IMR-90 (cell line): ENCODE data around the gene CPNE2. TPM values are rescaled to one million over a fixed set of nuclear protein-coding genes. Genes with fewer than 3 reads are reported as not detected.

Source experiments
- ATAC-seq: fragments of 200-7000 bp; cut with Tn5 transposase; 2 replicates; pipeline ENCODE4 v1.9.1; 2020; ENCODE audit warnings: low read depth, mild to moderate bottlenecking, moderate library complexity
- BruUV-seq: library from RNA; stranded (reverse); fragments of 400-500 nt; replicated peaks from 2 replicates; lab custom pipeline; 2021; lab: Mats Ljungman, UMichigan
- CTCF ChIA-PET: fragments of 300-600 bp; formaldehyde crosslinking; extraction: SDS; loops from one replicate; lab custom pipeline; 2021; ENCODE audit warnings: antibody characterized with exemption; lab: Yijun Ruan, JAX
- POLR2A ChIA-PET: fragments of 300-600 bp; sonication (Branson Sonifier 250); formaldehyde crosslinking; loops from one replicate; lab custom pipeline; 2022; ENCODE audit warnings: antibody characterized with exemption; ENCODE audit not compliant: unreplicated experiment; lab: Charles Lee
- DNase-seq: peaks from one replicate; pipeline ENCODE4 v3.0.0; 2013
- H2AFZ ChIP-seq: replicated peaks from 2 replicates; pipeline ENCODE3; 2013; ENCODE audit warnings: low read length, mild to moderate bottlenecking; ENCODE audit not compliant: poor library complexity
- H2AK5ac ChIP-seq: 2 replicates; pipeline ENCODE4 v1.6.1; 2013; ENCODE audit warnings: low read depth, low read length, inconsistent platforms
- H2AK9ac ChIP-seq: replicated peaks from 2 replicates; pipeline ENCODE3; 2013; ENCODE audit warnings: mild to moderate bottlenecking, low read depth, low read length, moderate library complexity; ENCODE audit not compliant: poor library complexity
- H2BK120ac ChIP-seq: 2 replicates; pipeline ENCODE4 v1.6.1; 2013; ENCODE audit warnings: low read depth, low read length, inconsistent platforms
- H2BK15ac ChIP-seq: 3 replicates; pipeline ENCODE4 v1.6.1; 2013; ENCODE audit warnings: low read depth, low read length, inconsistent platforms
- H2BK20ac ChIP-seq: 2 replicates; pipeline ENCODE4 v1.6.1; 2013; ENCODE audit warnings: low read depth, mild to moderate bottlenecking, inconsistent platforms, low read length, moderate library complexity
- H2BK5ac ChIP-seq: 2 replicates; pipeline ENCODE4 v1.6.1; 2013; ENCODE audit warnings: mild to moderate bottlenecking, low read depth, low read length, inconsistent platforms; ENCODE audit not compliant: poor library complexity, severe bottlenecking
- H3K14ac ChIP-seq: replicated peaks from 2 replicates; pipeline ENCODE4 v1.6.1; 2013; ENCODE audit warnings: low read depth, low read length, inconsistent platforms
- H3K18ac ChIP-seq: 2 replicates; pipeline ENCODE4 v1.6.1; 2013; ENCODE audit warnings: low read depth, low read length, control low read depth
- H3K23ac ChIP-seq: 2 replicates; pipeline ENCODE4 v1.6.1; 2013; ENCODE audit warnings: low read depth, low read length, inconsistent platforms
- H3K27ac ChIP-seq: 2 replicates; pipeline ENCODE4 v1.5.1; 2013; ENCODE audit warnings: mild to moderate bottlenecking, control low read depth, low read length; ENCODE audit not compliant: insufficient read depth
- H3K27me3 ChIP-seq: 2 replicates; pipeline ENCODE4 v1.6.1; 2013; ENCODE audit warnings: low read length; ENCODE audit not compliant: control insufficient read depth, insufficient read depth
- H3K36me3 ChIP-seq: 2 replicates; pipeline ENCODE4 v1.6.1; 2013; ENCODE audit warnings: low read length, mixed read lengths; ENCODE audit not compliant: control insufficient read depth, insufficient read depth
- H3K4ac ChIP-seq: 2 replicates; pipeline ENCODE4 v1.6.1; 2013; ENCODE audit warnings: low read depth, low read length, inconsistent platforms
- H3K4me1 ChIP-seq: 2 replicates; pipeline ENCODE4 v1.6.1; 2013; ENCODE audit warnings: low read length, mixed read lengths; ENCODE audit not compliant: control insufficient read depth, insufficient read depth
- H3K4me2 ChIP-seq: 2 replicates; pipeline ENCODE4 v1.6.1; 2013; ENCODE audit warnings: low read depth, mild to moderate bottlenecking, control low read depth, low read length, moderate library complexity
- H3K4me3 ChIP-seq: 2 replicates; pipeline ENCODE4 v1.5.1; 2013; ENCODE audit warnings: low read depth, mild to moderate bottlenecking, control low read depth, low read length, moderate library complexity; ENCODE audit not compliant: insufficient read depth
- H3K56ac ChIP-seq: 2 replicates; pipeline ENCODE4 v1.6.1; 2013; ENCODE audit warnings: low read length, inconsistent platforms; ENCODE audit not compliant: insufficient read depth; ENCODE audit errors: extremely low read depth
- H3K79me1 ChIP-seq, 2 experiments: 2 replicates each; pipeline ENCODE4 v1.6.1; 2013; ENCODE audit warnings: low read length in 2 of 2, inconsistent platforms in 1 of 2, low read depth in 1 of 2
- H3K9ac ChIP-seq: 2 replicates; pipeline ENCODE4 v1.6.1; 2013; ENCODE audit warnings: low read depth, low read length, control low read depth
- H3K9me1 ChIP-seq: 2 replicates; pipeline ENCODE4 v1.6.1; 2013; ENCODE audit warnings: low read length, inconsistent platforms; ENCODE audit not compliant: insufficient read depth
- H3K9me3 ChIP-seq: 2 replicates; pipeline ENCODE4 v1.6.1; 2013; ENCODE audit warnings: low read length; ENCODE audit not compliant: control insufficient read depth, insufficient read depth
- H4K20me1 ChIP-seq: 2 replicates; pipeline ENCODE4 v1.6.1; 2013; ENCODE audit warnings: low read length, inconsistent platforms; ENCODE audit not compliant: insufficient read depth
- H4K5ac ChIP-seq: 2 replicates; pipeline ENCODE4 v1.6.1; 2013; ENCODE audit warnings: mild to moderate bottlenecking, low read depth, low read length, control low read depth
- H4K8ac ChIP-seq, 2 experiments: 2 replicates each; pipeline ENCODE4 v1.6.1; 2013; ENCODE audit warnings: low read depth in 2 of 2, low read length in 2 of 2, control low read depth in 1 of 2, inconsistent platforms in 1 of 2
- H4K91ac ChIP-seq: 2 replicates; pipeline ENCODE4 v1.6.1; 2013; ENCODE audit warnings: low read depth, low read length, inconsistent platforms; ENCODE audit not compliant: insufficient read depth
- BHLHE40 ChIP-seq: fragments of 150-350 bp; IDR thresholded peaks from 2 replicates; pipeline ENCODE4 v1.6.1; 2016; ENCODE audit warnings: mild to moderate bottlenecking, low read depth, low read length
- CEBPB ChIP-seq: IDR thresholded peaks from 2 replicates; pipeline ENCODE4 v1.6.1; 2012; ENCODE audit warnings: low read depth, low read length, improper control_type of control experiment
- CHD1 ChIP-seq: IDR thresholded peaks from 2 replicates; pipeline ENCODE4 v1.6.1; 2012; ENCODE audit warnings: low read depth, low read length, improper control_type of control experiment
- CTCF ChIP-seq: conservative IDR thresholded peaks from 2 replicates; pipeline ENCODE4 v1.5.1; 2012; ENCODE audit warnings: mild to moderate bottlenecking, low read depth, low read length, improper control_type of control experiment
- ELK1 ChIP-seq: fragments of 150-350 bp; IDR thresholded peaks from 2 replicates; pipeline ENCODE4 v1.6.1; 2016; ENCODE audit warnings: low read depth, mild to moderate bottlenecking, low read length, moderate library complexity, borderline replicate concordance
- FOS ChIP-seq: fragments of 150-350 bp; IDR thresholded peaks from 2 replicates; pipeline ENCODE4 v1.6.1; 2016; ENCODE audit warnings: low read depth, low read length
- MAFK ChIP-seq: IDR thresholded peaks from 2 replicates; pipeline ENCODE4 v1.6.1; 2012; ENCODE audit warnings: low read depth, low read length, improper control_type of control experiment
- MXI1 ChIP-seq: IDR thresholded peaks from 2 replicates; pipeline ENCODE4 v1.6.1; 2012; ENCODE audit warnings: low read depth, mild to moderate bottlenecking, low read length, moderate library complexity, borderline replicate concordance
- NFE2L2 ChIP-seq: fragments of 150-350 bp; IDR thresholded peaks from 2 replicates; pipeline ENCODE4 v1.6.1; 2016; ENCODE audit warnings: low read depth, mild to moderate bottlenecking, low read length
- POLR2A ChIP-seq: IDR thresholded peaks from 2 replicates; pipeline ENCODE4 v1.6.1; 2012; ENCODE audit warnings: mild to moderate bottlenecking, low read depth, low read length
- RAD21 ChIP-seq: IDR thresholded peaks from 2 replicates; pipeline ENCODE4 v1.6.1; 2012; ENCODE audit warnings: low read length, improper control_type of control experiment
- RCOR1 ChIP-seq: IDR thresholded peaks from 2 replicates; pipeline ENCODE4 v1.6.1; 2012; ENCODE audit warnings: mild to moderate bottlenecking, low read length, improper control_type of control experiment; ENCODE audit not compliant: insufficient replicate concordance
- RFX5 ChIP-seq: IDR thresholded peaks from 2 replicates; pipeline ENCODE4 v1.8.0; 2012; ENCODE audit warnings: low read depth, mild to moderate bottlenecking, low read length, moderate library complexity
- SMC3 ChIP-seq: fragments of 150-350 bp; IDR thresholded peaks from 2 replicates; pipeline ENCODE4 v1.6.1; 2016; ENCODE audit warnings: low read depth, mild to moderate bottlenecking, antibody characterized with exemption, low read length, moderate library complexity
- USF2 ChIP-seq: fragments of 150-350 bp; IDR thresholded peaks from 2 replicates; pipeline ENCODE4 v1.6.1; 2017; ENCODE audit warnings: mild to moderate bottlenecking, antibody characterized with exemption, low read length, low read depth
- WGBS, 2 experiments: methylation state at CpG; one replicate each; pipeline versions ENCODE4 v1.1.5 to v1.1.7; 2013; ENCODE audit warnings: missing lambda C conversion rate in 2 of 2; ENCODE audit not compliant: insufficient read length in 1 of 2; ENCODE audit errors: extremely low coverage in 2 of 2; 5-methylcytosine and 5-hydroxymethylcytosine counted together
- dilution Hi-C: fragments of 300-500 bp; cut with HindIII; formaldehyde crosslinking; loops from one replicate; pipeline ENCODE4 v1.14.3; 2018; ENCODE audit warnings: low sequenced_read_pairs; ENCODE audit not compliant: unreplicated experiment
- in situ Hi-C: fragments of 300-500 bp; cut with MboI; formaldehyde crosslinking; loops from 3 replicates; pipeline ENCODE4 v1.14.3; 2019; ENCODE audit warnings: low sequenced_read_pairs, inconsistent platforms, mixed read lengths
- intact Hi-C: fragments of 100-400 bp; cut with micrococcal nuclease; formaldehyde crosslinking; loops from 2 replicates; pipeline ENCODE4 v1.10.0; 2022
- polyA plus RNA-seq, 3 experiments: library from polyadenylated mRNA; depleted of rRNA; stranded (reverse); fragments of >200 nt; gene quantifications; 2 replicates each; pipeline ENCODE4 v1.2.3, GENCODE V29; 2012; ENCODE audit warnings: low replicate concordance in 1 of 3
- total RNA-seq: library from RNA; depleted of rRNA; stranded (reverse); fragments of >200 nt; gene quantifications from 2 replicates; pipeline ENCODE4 v1.2.3, GENCODE V29; 2012

CPNE2 gene
- total and polyA plus RNA-seq, 2 of the 4 experiments (the other 2 are of a cell fraction), result 15.4 to 48.0 TPM

- Histone ChIP-seq H3K4ac (no peak overlapping the region), H3K4me3 (no peak overlapping the region), H4K8ac (no peak overlapping the region), H3K9me1 (peaks cover 19% of the 10 kb centered on the region), H2BK5ac (no peak overlapping the region), H3K27ac (no peak overlapping the region), H4K91ac (no peak overlapping the region), H4K20me1 (no peaks in the 10 kb centered on the region; the same call in 1 of the 2 replicates), H2AK5ac (no peak overlapping the region), H3K4me1 (peaks cover 6% of the 10 kb centered on the region; the same call in 1 of the 2 replicates), H3K14ac (no peak overlapping the region), H3K4me2 (no peak overlapping the region), H2BK120ac (no peak overlapping the region), H3K9ac (no peak overlapping the region), H2AFZ (peak overlapping the region; percentile 21), H3K79me1 (no peaks in the 10 kb centered on the region), H2AK9ac (peak overlapping the region; percentile 61), H2BK20ac (no peak overlapping the region), H4K5ac (no peak overlapping the region), H3K18ac (no peak overlapping the region), H3K9me3 (no peaks in the 10 kb centered on the region), H3K56ac (no peak overlapping the region), H2BK15ac (no peak overlapping the region), H3K27me3 (no peaks in the 10 kb centered on the region), H3K23ac (no peak overlapping the region), H3K36me3 (no peaks in the 10 kb centered on the region)
- ChIA-PET POLR2A (no interaction called here), CTCF (no interaction called here)
- TF ChIP-seq ELK1 (no peak), BHLHE40 (no peak), RAD21 (no peak), RCOR1 (no peak), CEBPB (no peak), NFE2L2 (no peak), FOS (no peak), MXI1 (no peak), MAFK (no peak), USF2 (no peak), POLR2A (no peak), RFX5 (no peak), SMC3 (no peak), CHD1 (no peak), CTCF (no peak)
- no TSS peak for BruUV-seq
- dilution Hi-C loops (no loop called here), in situ Hi-C loops (no loop called here), intact Hi-C loops (no loop called here)
- 80% methylated on average over 2 of the region's 14 CpGs; no CpG with 5 or more reads in 1 of the 2 experiments for WGBS, 2 experiments
- ATAC-seq (no peak), DNase-seq (no peak)
These were observed 51.0 kb downstream of the CPNE2 start for GRCh38 chr16:57143149-57143921.
